HPDE6-E6E7 (cell line): Measurements from ENCODE around the gene ST14.
"Not testable (repeated sequence)": the region's sequence is repeated elsewhere in the genome, so short reads cannot be mapped to it uniquely, and the experiment has no call there.

Source experiments
- DNase-seq: peaks from one replicate; pipeline ENCODE4 v3.0.0; 2011; ENCODE audit warnings: missing footprints; ENCODE audit errors: extremely low spot score

The ST14 gene

GRCh38 chr11:130188047-130188446 is 28.5 kb downstream of the ST14 start:
- no peak for DNase-seq

DNA sequence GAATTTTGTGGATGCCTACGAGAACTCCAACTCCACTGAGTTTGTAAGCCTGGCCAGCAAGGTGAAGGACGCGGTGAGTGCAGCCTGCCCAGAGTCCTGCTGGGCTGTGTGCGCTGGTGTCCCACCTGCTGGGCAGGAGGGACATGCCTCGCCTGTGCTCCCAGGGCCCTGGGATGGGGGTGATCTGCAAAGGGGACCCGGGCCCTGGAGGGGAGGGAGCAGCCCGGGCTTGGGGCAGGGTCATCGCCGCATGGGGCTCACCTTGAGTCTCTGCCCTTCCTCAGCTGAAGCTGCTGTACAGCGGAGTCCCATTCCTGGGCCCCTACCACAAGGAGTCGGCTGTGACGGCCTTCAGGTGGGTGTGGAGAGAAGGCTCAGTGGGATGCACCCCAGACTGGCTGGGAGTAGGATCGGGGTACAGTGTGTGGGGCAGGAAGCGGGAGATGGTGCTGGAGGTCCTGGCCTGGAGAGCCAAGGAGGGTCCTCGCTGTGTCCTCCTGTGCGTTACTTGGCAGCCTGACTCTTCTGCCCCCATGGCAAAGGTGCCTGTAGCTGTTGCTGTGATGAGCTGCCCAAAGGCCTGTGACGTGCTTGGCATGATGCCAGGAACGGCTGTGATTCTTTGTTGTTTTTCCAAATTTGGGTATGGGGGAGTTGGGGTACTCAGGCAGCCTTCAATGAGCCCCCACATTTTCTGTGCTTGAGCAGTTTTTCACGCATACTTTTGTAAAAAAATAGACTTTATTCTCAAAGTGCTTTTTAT is 29.2 kb downstream of the ST14 start:
- DNase-seq = no peak

DNA sequence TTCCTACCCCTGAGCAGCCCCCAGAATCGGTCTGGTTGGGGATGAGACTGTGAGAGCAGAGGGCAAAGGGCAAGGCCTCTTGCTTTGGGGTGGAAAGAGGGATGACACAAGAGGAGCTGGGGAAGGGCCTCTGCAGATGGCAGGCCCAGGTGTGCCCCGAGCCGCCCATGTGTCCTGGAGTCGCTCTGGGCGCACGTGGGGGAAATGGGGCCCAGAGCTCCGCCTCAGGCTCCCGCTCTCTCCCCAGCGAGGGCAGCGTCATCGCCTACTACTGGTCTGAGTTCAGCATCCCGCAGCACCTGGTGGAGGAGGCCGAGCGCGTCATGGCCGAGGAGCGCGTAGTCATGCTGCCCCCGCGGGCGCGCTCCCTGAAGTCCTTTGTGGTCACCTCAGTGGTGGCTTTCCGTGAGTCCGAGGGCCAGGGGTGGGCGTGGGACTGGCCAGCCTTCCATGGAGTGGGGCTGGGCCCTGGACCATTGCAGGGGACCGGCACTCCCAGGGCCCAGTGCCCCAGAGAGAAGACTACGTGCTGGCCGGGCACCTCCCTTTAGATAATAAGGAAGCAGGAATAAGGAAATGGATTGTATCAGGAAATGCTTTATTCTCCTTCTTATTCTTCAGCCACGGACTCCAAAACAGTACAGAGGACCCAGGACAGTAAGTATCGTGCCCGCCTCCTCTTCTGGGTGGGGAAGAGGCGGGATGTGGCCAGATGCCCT is 30.1 kb downstream of the ST14 start:
- DNase-seq = no peak

- DNase-seq = no peak
These were observed 30.8 kb downstream of the ST14 start for GRCh38 chr11:130190371-130190881.

GRCh38 chr11:130191896-130192295 is 32.3 kb downstream of the ST14 start:
- no peak for DNase-seq

DNA sequence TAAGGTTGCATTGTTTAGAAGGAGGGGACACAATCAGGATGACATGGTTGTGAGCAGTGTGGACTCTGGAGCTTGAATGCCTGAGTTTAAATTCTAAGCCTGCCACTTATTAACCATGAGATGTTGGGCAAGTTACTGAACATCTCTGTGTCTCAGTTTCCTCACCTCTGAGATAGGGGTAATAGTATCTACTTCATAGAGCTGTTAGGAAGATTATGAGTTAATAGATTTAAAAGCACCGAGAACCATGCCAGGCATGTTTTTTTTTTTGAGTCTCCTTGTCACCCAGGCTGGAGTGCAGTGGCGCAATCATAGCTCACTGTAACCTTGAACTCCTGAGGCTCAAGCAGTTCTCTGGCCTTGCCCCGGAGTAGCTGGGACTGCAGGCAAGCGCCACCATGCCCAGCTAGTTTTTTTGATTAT is 33.3 kb downstream of the ST14 start:
- DNase-seq = no peak

- DNase-seq = not testable (repeated sequence)
These were observed 34.0 kb downstream of the ST14 start for GRCh38 chr11:130193551-130193950.

GRCh38 chr11:130194241-130195023 is 34.9 kb downstream of the ST14 start:
- no peak for DNase-seq

- DNase-seq = no peak
These were observed 37.9 kb downstream of the ST14 start for GRCh38 chr11:130197386-130198035.

DNA sequence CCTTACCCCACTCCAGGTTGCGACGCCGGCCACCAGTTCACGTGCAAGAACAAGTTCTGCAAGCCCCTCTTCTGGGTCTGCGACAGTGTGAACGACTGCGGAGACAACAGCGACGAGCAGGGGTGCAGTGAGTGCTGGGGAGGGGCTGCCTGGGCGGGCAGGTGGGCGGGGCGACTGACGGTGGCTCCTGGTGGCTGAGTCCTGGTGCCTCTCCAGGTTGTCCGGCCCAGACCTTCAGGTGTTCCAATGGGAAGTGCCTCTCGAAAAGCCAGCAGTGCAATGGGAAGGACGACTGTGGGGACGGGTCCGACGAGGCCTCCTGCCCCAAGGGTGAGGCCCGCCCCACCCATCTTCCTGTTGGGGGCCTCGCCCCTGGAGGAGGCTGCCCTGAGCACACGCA is 38.7 kb downstream of the ST14 start:
- no peak for DNase-seq

DNA sequence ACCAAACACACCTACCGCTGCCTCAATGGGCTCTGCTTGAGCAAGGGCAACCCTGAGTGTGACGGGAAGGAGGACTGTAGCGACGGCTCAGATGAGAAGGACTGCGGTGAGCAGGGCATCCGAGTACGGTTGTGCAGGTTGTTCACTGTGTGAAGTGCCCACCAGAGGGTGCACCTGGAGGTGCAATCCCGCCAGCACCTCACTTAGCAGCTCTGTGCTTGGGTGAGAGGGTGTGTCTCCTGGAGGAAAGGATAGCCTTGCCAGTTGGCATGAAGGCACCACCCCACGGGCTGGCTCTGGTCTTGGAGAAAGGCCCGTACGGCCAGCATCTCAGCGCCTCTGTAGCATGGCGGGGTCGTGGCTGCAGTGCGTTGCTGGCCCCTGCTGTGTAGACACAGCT is 39.4 kb downstream of the ST14 start:
- no peak for DNase-seq

DNA sequence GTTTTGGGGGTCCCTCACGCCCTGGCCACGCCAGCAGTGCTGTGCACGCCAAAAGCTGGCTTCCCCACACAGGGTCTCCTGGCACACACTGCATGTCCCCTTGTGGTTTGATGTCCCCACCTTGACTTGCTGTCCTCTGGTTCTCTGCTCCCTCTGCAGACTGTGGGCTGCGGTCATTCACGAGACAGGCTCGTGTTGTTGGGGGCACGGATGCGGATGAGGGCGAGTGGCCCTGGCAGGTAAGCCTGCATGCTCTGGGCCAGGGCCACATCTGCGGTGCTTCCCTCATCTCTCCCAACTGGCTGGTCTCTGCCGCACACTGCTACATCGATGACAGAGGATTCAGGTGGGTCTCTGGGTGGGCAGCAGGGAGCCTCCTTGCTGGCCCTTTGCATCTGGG is 40.2 kb downstream of the ST14 start:
- no peak for DNase-seq

- DNase-seq = no peak
These were observed 41.4 kb downstream of the ST14 start for GRCh38 chr11:130201026-130201425.

DNA sequence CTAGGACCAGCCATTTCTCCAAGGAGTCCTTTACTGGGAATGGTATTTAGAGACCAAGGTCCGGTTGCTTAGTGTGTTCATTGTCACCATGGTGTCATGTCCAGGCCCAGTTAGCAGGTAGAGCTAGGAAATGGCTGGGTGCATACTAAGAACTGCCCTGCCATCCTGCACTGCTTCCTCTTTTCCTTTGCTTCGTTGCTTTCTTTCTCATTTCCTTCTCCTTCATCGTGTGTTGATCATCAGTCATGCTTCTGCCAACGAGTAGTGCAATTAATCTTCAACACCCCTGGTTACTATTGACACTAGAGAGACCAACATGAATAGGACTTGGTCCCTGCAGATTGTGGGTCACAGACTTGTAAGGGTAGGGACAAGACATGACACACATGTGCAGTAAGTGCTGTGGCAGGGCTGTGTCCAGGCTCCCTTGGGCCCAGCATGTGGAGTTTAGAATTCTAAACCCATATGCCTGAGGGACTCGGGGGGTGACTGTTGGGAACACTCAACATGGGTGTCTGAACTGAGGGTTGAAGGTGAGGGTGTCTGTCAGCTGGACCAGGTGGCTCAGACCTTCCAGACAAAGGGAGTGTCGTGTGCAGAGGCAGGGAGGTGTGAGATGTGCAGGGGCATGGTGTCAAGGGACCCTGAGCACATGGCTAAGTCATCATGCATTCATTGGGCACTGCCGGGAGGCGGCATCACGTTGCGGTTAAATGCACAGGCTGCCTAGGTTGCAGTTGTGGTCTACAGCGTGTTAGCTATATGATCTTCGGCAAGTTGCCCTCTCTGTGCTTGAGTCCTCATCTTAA is 42.6 kb downstream of the ST14 start:
- DNase-seq = no peak

DNA sequence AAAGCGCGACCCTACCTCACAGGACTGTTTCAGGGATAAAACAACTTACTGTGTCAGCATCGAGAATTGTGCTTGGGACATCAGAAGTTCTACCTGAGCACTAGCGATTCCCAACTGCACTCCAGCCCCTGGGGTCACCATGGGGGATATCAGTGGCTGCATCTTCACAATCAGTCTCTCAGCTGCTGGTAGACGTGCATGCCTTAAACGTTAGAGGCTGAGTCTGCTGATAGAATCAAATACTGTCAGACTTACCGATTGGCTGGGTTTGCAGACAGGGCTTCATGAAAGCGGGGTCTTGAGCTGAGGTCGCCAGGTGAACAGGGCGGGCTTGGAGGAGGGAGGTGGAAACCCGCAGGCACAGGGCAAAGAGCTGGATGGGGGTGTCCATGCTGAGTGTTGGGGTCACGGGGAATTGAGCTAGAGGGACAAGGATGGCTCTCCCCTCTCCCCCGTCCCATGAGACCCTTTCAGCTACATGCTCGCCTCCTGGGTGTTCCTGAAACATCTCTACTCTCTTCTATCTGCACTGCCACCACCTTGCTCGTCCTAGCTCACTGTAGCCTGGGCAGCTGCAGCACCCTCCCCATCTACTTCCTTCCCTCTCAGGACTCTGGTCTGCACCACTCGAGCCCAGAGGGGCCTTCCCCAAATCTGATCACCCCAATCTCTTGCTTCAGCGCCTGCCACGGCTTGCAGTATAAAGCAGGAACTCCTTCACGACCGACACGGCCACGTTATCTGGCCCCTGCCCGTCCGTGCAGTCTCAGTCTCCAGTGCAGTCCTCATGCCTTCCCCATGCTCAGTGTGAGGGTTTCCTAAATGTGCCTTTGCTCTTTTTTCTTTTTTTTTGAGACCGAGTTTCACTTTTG is 43.5 kb downstream of the ST14 start:
- no peak for DNase-seq

GRCh38 chr11:130203766-130204702 is 44.5 kb downstream of the ST14 start:
- DNase-seq = no peak

GRCh38 chr11:130204703-130205095 is 45.1 kb downstream of the ST14 start:
- no peak for DNase-seq

DNA sequence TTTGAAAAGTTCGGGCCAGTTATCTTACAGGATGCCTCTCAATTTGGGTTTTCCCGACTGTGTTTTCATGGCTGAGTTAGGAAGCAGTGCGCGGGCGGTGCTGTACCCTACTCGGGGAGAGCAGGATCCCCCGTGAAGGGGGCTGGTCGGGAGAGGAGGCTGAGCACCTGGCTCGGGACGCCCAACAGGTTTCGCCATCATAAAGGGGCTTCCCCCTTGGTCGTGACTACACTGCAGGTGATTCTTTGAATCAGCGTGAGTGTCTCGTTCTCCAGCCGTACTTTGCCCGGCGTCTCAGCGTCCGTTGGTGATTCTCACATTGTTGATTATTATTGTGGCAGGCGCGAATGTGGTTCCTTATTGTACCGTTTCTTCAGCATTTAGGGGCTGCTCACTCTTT is 46.6 kb downstream of the ST14 start:
- DNase-seq = no peak
